ENCODE data around the gene ASS1. TPM values are rescaled to one million over a fixed set of nuclear protein-coding genes. Genes with fewer than 3 reads are reported as not detected.

ASS1 gene
- total RNA-seq, 1 donor from 2014 or later: 117 TPM

GRCh38 chr9:130478736-130479575, 34.2 kb downstream of the ASS1 start:
- H3K27ac Mint-ChIP-seq (ENCODE audit: unreplicated experiment): no peak overlapping the region
- Histone ChIP-seq H3K79me2 (ENCODE audit: insufficient read depth, low read length) (no peaks in the 10 kb centered on the region), H3K4me2 (ENCODE audit: low read length) (no peak overlapping the region), H2AFZ (ENCODE audit: low read depth, low read length) (no peak overlapping the region), H3K4me1 (ENCODE audit: insufficient read depth, low read length) (no peaks in the 10 kb centered on the region), H3K27ac (ENCODE audit: low read depth, low read length) (no peak overlapping the region), H3K9ac (ENCODE audit: low read length) (no peak overlapping the region), H3K9me3 (ENCODE audit: insufficient read depth, low read depth, low read length) (no peaks in the 10 kb centered on the region), H3K27me3 (ENCODE audit: insufficient read depth, low read length) (peaks cover 37% of the 10 kb centered on the region), H4K20me1 (ENCODE audit: insufficient read depth, low read length) (no peaks in the 10 kb centered on the region), H3K36me3 (ENCODE audit: insufficient read depth, low read length) (no peaks in the 10 kb centered on the region), H3K4me3 (ENCODE audit: insufficient read depth, low read depth, low read length) (no peak overlapping the region)
- TF ChIP-seq CTCF (IDR thresholded peaks at IDR 0.05; ENCODE audit: insufficient read depth, low read depth, low read length): no peak
- TF ChIP-seq EZH2 (IDR thresholded peaks at IDR 0.05; ENCODE audit: insufficient read depth, low read length): no peak
- H3K4me3 Mint-ChIP-seq (ENCODE audit: unreplicated experiment): no peak overlapping the region
- no peak for FAIRE-seq
- H3K4me1 Mint-ChIP-seq (ENCODE audit: low read depth, unreplicated experiment): peaks cover 5% of the 10 kb centered on the region
- peaks cover 13% of the 10 kb centered on the region for H3K36me3 Mint-ChIP-seq (ENCODE audit: low read depth, unreplicated experiment)
- no peak for DNase-seq (ENCODE audit: low read depth)
- H3K9me3 Mint-ChIP-seq (ENCODE audit: unreplicated experiment): no peaks in the 10 kb centered on the region
- peaks cover 9% of the 10 kb centered on the region for H3K27me3 Mint-ChIP-seq (ENCODE audit: low read depth, unreplicated experiment)

- no peak overlapping the region for H3K27ac Mint-ChIP-seq (ENCODE audit: unreplicated experiment)
- H3K79me2 ChIP-seq (ENCODE audit: insufficient read depth, low read length): no peaks in the 10 kb centered on the region
- no peaks in the 10 kb centered on the region for H3K4me1 ChIP-seq (ENCODE audit: insufficient read depth, low read length)
- peaks cover 36% of the 10 kb centered on the region for H3K27me3 ChIP-seq (ENCODE audit: insufficient read depth, low read length)
- peaks cover 5% of the 10 kb centered on the region for H3K4me1 Mint-ChIP-seq (ENCODE audit: low read depth, unreplicated experiment)
- no peaks in the 10 kb centered on the region for H3K36me3 ChIP-seq (ENCODE audit: insufficient read depth, low read length)
- H4K20me1 ChIP-seq (ENCODE audit: insufficient read depth, low read length): no peaks in the 10 kb centered on the region
- no peak for FAIRE-seq
- H3K9me3 Mint-ChIP-seq (ENCODE audit: unreplicated experiment): no peaks in the 10 kb centered on the region
- H3K4me3 ChIP-seq (ENCODE audit: insufficient read depth, low read depth, low read length): no peak overlapping the region
- TF ChIP-seq CTCF (IDR thresholded peaks at IDR 0.05; ENCODE audit: insufficient read depth, low read depth, low read length) (no peak), EZH2 (IDR thresholded peaks at IDR 0.05; ENCODE audit: insufficient read depth, low read length) (no peak)
- H3K9ac ChIP-seq (ENCODE audit: low read length): no peak overlapping the region
- H2AFZ ChIP-seq (ENCODE audit: low read depth, low read length): no peak overlapping the region
- H3K4me2 ChIP-seq (ENCODE audit: low read length): no peak overlapping the region
- no peak for DNase-seq (ENCODE audit: low read depth)
- peaks cover 16% of the 10 kb centered on the region for H3K36me3 Mint-ChIP-seq (ENCODE audit: low read depth, unreplicated experiment)
- no peaks in the 10 kb centered on the region for H3K9me3 ChIP-seq (ENCODE audit: insufficient read depth, low read depth, low read length)
- H3K4me3 Mint-ChIP-seq (ENCODE audit: unreplicated experiment): no peak overlapping the region
- peaks cover 13% of the 10 kb centered on the region for H3K27me3 Mint-ChIP-seq (ENCODE audit: low read depth, unreplicated experiment)
- H3K27ac ChIP-seq (ENCODE audit: low read depth, low read length): no peak overlapping the region
These were observed 34.8 kb downstream of the ASS1 start for GRCh38 chr9:130479587-130479986.

GRCh38 chr9:130480673-130481072, 35.9 kb downstream of the ASS1 start:
- no peak overlapping the region for H3K27ac Mint-ChIP-seq (ENCODE audit: unreplicated experiment)
- TF ChIP-seq EZH2 (IDR thresholded peaks at IDR 0.05; ENCODE audit: insufficient read depth, low read length): no peak
- no peak for TF ChIP-seq CTCF (IDR thresholded peaks at IDR 0.05; ENCODE audit: insufficient read depth, low read depth, low read length)
- Histone ChIP-seq H4K20me1 (ENCODE audit: insufficient read depth, low read length) (no peaks in the 10 kb centered on the region), H3K27ac (ENCODE audit: low read depth, low read length) (no peak overlapping the region), H3K4me3 (ENCODE audit: insufficient read depth, low read depth, low read length) (no peak overlapping the region), H2AFZ (ENCODE audit: low read depth, low read length) (no peak overlapping the region), H3K9me3 (ENCODE audit: insufficient read depth, low read depth, low read length) (no peaks in the 10 kb centered on the region), H3K36me3 (ENCODE audit: insufficient read depth, low read length) (no peaks in the 10 kb centered on the region), H3K27me3 (ENCODE audit: insufficient read depth, low read length) (peaks cover 29% of the 10 kb centered on the region), H3K4me2 (ENCODE audit: low read length) (no peak overlapping the region), H3K9ac (ENCODE audit: low read length) (no peak overlapping the region), H3K4me1 (ENCODE audit: insufficient read depth, low read length) (no peaks in the 10 kb centered on the region), H3K79me2 (ENCODE audit: insufficient read depth, low read length) (no peaks in the 10 kb centered on the region)
- H3K9me3 Mint-ChIP-seq (ENCODE audit: unreplicated experiment): no peaks in the 10 kb centered on the region
- DNase-seq (ENCODE audit: low read depth) (no peak), FAIRE-seq (no peak)
- no peak overlapping the region for H3K4me3 Mint-ChIP-seq (ENCODE audit: unreplicated experiment)
- peaks cover 5% of the 10 kb centered on the region for H3K4me1 Mint-ChIP-seq (ENCODE audit: low read depth, unreplicated experiment)
- peaks cover 8% of the 10 kb centered on the region for H3K27me3 Mint-ChIP-seq (ENCODE audit: low read depth, unreplicated experiment)
- H3K36me3 Mint-ChIP-seq (ENCODE audit: low read depth, unreplicated experiment): peaks cover 18% of the 10 kb centered on the region

All from astrocyte (in vitro differentiated cells and primary cell).